GM23338 (cell line): ENCODE measurements around the gene APOL1.

Experiments used
- CREB1 ChIP-seq: fragments of 250-450 bp; sonication (Bioruptor Pico); IDR thresholded peaks from 2 replicates; pipeline ENCODE4 v1.5.0; 2020; ENCODE audit warnings: low read depth, mild to moderate bottlenecking, moderate library complexity
- CTCF ChIP-seq, 2 experiments: fragments of 200-600 bp in 1 of 2; sonication (generic) in 1 of 2; conservative IDR thresholded peaks; 2 replicates each; pipeline versions ENCODE4 v1.5.1 to v1.6.1; 2016 to 2017; ENCODE audit warnings: antibody characterized with exemption in 2 of 2, low read depth in 2 of 2, mild to moderate bottlenecking in 2 of 2, moderate library complexity in 1 of 2
- ETS1 ChIP-seq: IDR thresholded peaks from 2 replicates; pipeline ENCODE4 v1.6.1; 2016; ENCODE audit warnings: antibody characterized with exemption
- EZH2 ChIP-seq: fragments of 200-600 bp; sonication (generic); IDR thresholded peaks from one replicate; pipeline ENCODE4 v1.8.0; 2017; ENCODE audit warnings: antibody characterized with exemption, mild to moderate bottlenecking, low read depth; ENCODE audit not compliant: unreplicated experiment
- EZH2phosphoT487 ChIP-seq: fragments of 200-600 bp; sonication (generic); IDR thresholded peaks from one replicate; pipeline ENCODE4 v1.8.1; 2018; ENCODE audit warnings: antibody characterized with exemption; ENCODE audit not compliant: unreplicated experiment
- JUNB ChIP-seq: IDR thresholded peaks from one replicate; pipeline ENCODE4 v1.6.1; 2016; ENCODE audit warnings: antibody characterized with exemption; ENCODE audit not compliant: unreplicated experiment
- NANOG ChIP-seq: IDR thresholded peaks from 2 replicates; pipeline ENCODE4 v1.6.1; 2016; ENCODE audit warnings: antibody characterized with exemption, borderline replicate concordance
- POLR2AphosphoS5 ChIP-seq: IDR thresholded peaks from 2 replicates; pipeline ENCODE4 v1.6.1; 2016; ENCODE audit warnings: antibody characterized with exemption, low read depth
- REST ChIP-seq: IDR thresholded peaks from one replicate; pipeline ENCODE4 v1.6.1; 2018; ENCODE audit warnings: antibody characterized with exemption; ENCODE audit not compliant: unreplicated experiment
- STAT1 ChIP-seq: IDR thresholded peaks from one replicate; pipeline ENCODE4 v1.6.1; 2016; ENCODE audit warnings: antibody characterized with exemption; ENCODE audit not compliant: unreplicated experiment
- ZNF114 ChIP-seq: fragments of 250-450 bp; sonication (Bioruptor Pico); IDR thresholded peaks from 2 replicates; pipeline ENCODE4 v1.5.0; 2020; ENCODE audit warnings: mild to moderate bottlenecking, moderate library complexity
- ZNF331 ChIP-seq: fragments of 250-450 bp; sonication (Bioruptor Pico); IDR thresholded peaks from 2 replicates; pipeline ENCODE4 v1.5.0; 2020; ENCODE audit warnings: low read depth, mild to moderate bottlenecking, moderate library complexity
- ZNF462 ChIP-seq: fragments of 250-450 bp; sonication (Bioruptor Pico); IDR thresholded peaks from 2 replicates; pipeline ENCODE4 v1.5.0; 2020; ENCODE audit warnings: mild to moderate bottlenecking, moderate library complexity

GRCh38 chr22:36246718-36247117, 6.2 kb upstream of the APOL1 start:
- no peak for TF ChIP-seq CTCF (conservative IDR thresholded peaks at IDR 0.05; ENCODE audit: low read depth in 2 of 2)
- no peak for TF ChIP-seq EZH2
- no peak for TF ChIP-seq REST
- TF ChIP-seq POLR2AphosphoS5: no peak
- TF ChIP-seq ZNF331: no peak
- no peak for TF ChIP-seq EZH2phosphoT487
- no peak for TF ChIP-seq STAT1
- TF ChIP-seq ZNF114 (CRISPR knock-in tag): no peak
- no peak for TF ChIP-seq JUNB
- TF ChIP-seq CREB1: no peak
- no peak for TF ChIP-seq ETS1
- TF ChIP-seq NANOG: no peak
- TF ChIP-seq ZNF462 (CRISPR knock-in tag): no peak
